ENCODE data around the gene RFTN1. TPM values are rescaled to one million over a fixed set of nuclear protein-coding genes. Genes with fewer than 3 reads are reported as not detected.

Gene RFTN1
- total and polyA plus RNA-seq, 10 of the 15 experiments (the other 5 are each of a cell fraction or from before 2014, with no cell fraction given), result 20.6 to 213 (median 147) TPM

GRCh38 chr3:16374935-16375245, 138.6 kb downstream of the RFTN1 start:
- Histone ChIP-seq H3K9me3 (replicated peaks; ENCODE audit: control insufficient read depth, insufficient read depth, low read length) (peaks cover 9% of the 10 kb centered on the region), H3K36me3 (ENCODE audit: control insufficient read depth in 2 of 2, insufficient read depth in 2 of 2, low read length in 1 of 2) (peaks cover 11 to 20% of the 10 kb centered on the region in 2 experiments), H2AFZ (ENCODE audit: control insufficient read depth, low read depth, low read length) (no peak overlapping the region), H3K4me3 (no peak overlapping the region), H3K9ac (ENCODE audit: control insufficient read depth, insufficient read depth, low read length) (peak overlapping the region; percentile 42; the same call in 1 of the 2 replicates), H4K20me1 (ENCODE audit: control insufficient read depth, insufficient read depth) (no peaks in the 10 kb centered on the region), H3K79me2 (ENCODE audit: control insufficient read depth, insufficient read depth, low read length) (peaks cover 44% of the 10 kb centered on the region), H3K4me1 (ENCODE audit: control insufficient read depth, insufficient read depth, low read length) (peaks cover 98% of the 10 kb centered on the region), H3K27ac (ENCODE audit: control insufficient read depth, insufficient read depth) (peak overlapping the region; percentile 96), H3K4me2 (ENCODE audit: control insufficient read depth, insufficient read depth) (peak overlapping the region; percentile 17; the same call in 1 of the 2 replicates), H3K27me3 (replicated peaks in 1 of 2; ENCODE audit: control insufficient read depth in 2 of 2, insufficient read depth in 2 of 2, low read length in 1 of 2) (no peaks in the 10 kb centered on the region)
- peak; percentile 42 for TF ChIP-seq IKZF1 (conservative IDR thresholded peaks at IDR 0.05)
- peak in 1 of 2 experiments; percentile 48; a peak in 3 of 4 replicates for TF ChIP-seq IKZF2 (IDR thresholded peaks at IDR 0.05)
- no peak for TF ChIP-seq ZNF207 (IDR thresholded peaks at IDR 0.05; ENCODE audit: borderline replicate concordance)
- no peak for TF ChIP-seq MYB (IDR thresholded peaks at IDR 0.05; ENCODE audit: borderline replicate concordance, low read depth, low read length)
- TF ChIP-seq EED (IDR thresholded peaks at IDR 0.05; ENCODE audit: low read depth), result peak; percentile 17; the same call in 1 of the 2 replicates
- ChIA-PET POLR2A (interaction anchor here (0.8 to 5.2 kb wide), 9 partner anchors 12 to 138 kb away, joined by 3 to 66 read pairs (median 6); partner anchors contain the start of gene RFTN1), RAD21 (ENCODE audit: unreplicated experiment) (interaction anchor here (1.1 to 6.5 kb wide), 11 partner anchors 39 to 147 kb away, joined by 4 to 52 read pairs (median 7); partner anchors contain the start of gene RFTN1), SMC1A (ENCODE audit: uncharacterized antibody, unreplicated experiment) (interaction anchor here (0.7 to 9.9 kb wide), 16 partner anchors 15 to 175 kb away, joined by 3 to 125 read pairs (median 4); partner anchors contain the start of gene RFTN1), CTCF (interaction anchor here (0.8 to 2.8 kb wide), 5 partner anchors 10 to 137 kb away, joined by 3 to 8 read pairs (median 4); no protein-coding TSS in a partner anchor)
- BruUV-seq (replicated peaks), result no TSS peak
- in situ Hi-C loops (cut with MboI) (loop anchor here (5.0 to 10.0 kb wide), 2 partner anchors 142 to 570 kb away; no protein-coding TSS in a partner anchor), intact Hi-C loops (cut with micrococcal nuclease; ENCODE audit: unreplicated experiment) (loop anchor here (5.0 kb wide), 1 partner anchor 1367 kb away; the partner anchor contains the start of gene TBC1D5)
- FAIRE-seq (no peak), DNase-seq (ENCODE audit: low read depth, low spot score) (no peak), ATAC-seq (no peak)
- WGBS (ENCODE audit: insufficient coverage, insufficient replicate concordance, low lambda C conversion rate, missing lambda C conversion rate), result 0% methylated on average over 2 of the region's 2 CpGs
